Esophagus squamous epithelium (tissue), 4 donors: ENCODE data around the gene GNLY.

Experiments used
- CTCF ChIP-seq, 6 experiments: fragments of 450-650 bp in 4 of 6; fragments of 200-600 bp in 2 of 6; sonication (generic) in 2 of 6; IDR thresholded peaks; one replicate each; pipeline ENCODE4 v1.5.1; 2016 to 2019; ENCODE audit warnings: antibody characterized with exemption in 6 of 6, mild to moderate bottlenecking in 4 of 6, moderate library complexity in 4 of 6
- POLR2A ChIP-seq, 4 donors: fragments of 450-650 bp; IDR thresholded peaks; one replicate each; pipeline ENCODE4 v1.6.1; 2017; ENCODE audit warnings: antibody characterized with exemption in 4 of 4, mild to moderate bottlenecking in 4 of 4, moderate library complexity in 3 of 4

- TF ChIP-seq CTCF (IDR thresholded peaks at IDR 0.05) = no peak
- TF ChIP-seq POLR2A (IDR thresholded peaks at IDR 0.05) = no peak
These were observed 4.7 kb downstream of the GNLY start for GRCh38 chr2:85698880-85699254.
